ENCODE measurements around the gene SYNE2. TPM values are rescaled to one million over a fixed set of nuclear protein-coding genes. Genes with fewer than 3 reads are reported as not detected.
"Not testable (repeated sequence)": the region's sequence is repeated elsewhere in the genome, so short reads cannot be mapped to it uniquely, and the experiment has no call there.

SYNE2 gene
- total and polyA plus RNA-seq, 4 experiments from 2014 or later: 14.2 to 280 (median 189) TPM

DNA sequence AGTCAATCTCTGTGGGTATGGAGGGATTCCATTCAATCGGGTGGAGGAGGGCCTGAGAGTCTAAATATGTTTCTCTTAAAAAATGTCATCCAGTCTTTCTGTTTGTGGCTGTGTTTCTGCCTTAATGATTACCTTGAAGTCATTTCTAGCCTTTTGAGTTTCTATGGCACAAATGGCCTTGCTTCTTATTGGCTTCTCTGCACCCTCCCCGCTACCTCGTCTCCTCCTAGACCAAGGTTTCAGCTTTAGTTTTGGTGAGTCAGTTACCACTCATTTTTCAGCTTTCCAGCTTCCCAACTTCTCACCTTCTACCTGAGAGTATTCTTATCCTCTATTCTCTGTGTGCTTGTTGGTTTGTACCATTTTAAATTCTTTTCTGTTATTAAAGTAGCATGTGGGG lies 159.2 kb downstream of the SYNE2 start:
- POLR2A ChIA-PET (ENCODE audit: partially characterized antibody): interaction anchor here (0.6 kb wide), 1 partner anchor 1400 kb away, joined by 3 read pairs; no protein-coding TSS in a partner anchor
- Mint-ChIP-seq H3K9me3 (peaks cover 0 to 8% (median 4%) of the 10 kb centered on the region in 8 donors), H3K4me3 (no peak overlapping the region), H3K4me1 (peaks cover 0 to 2% (median under 1%) of the 10 kb centered on the region in 4 donors), H3K27ac (peak overlapping the region in 2 of 7 donors; percentile 8 to 43), H3K27me3 (no peaks in the 10 kb centered on the region), H3K36me3 (peaks cover 63 to 71% of the 10 kb centered on the region in 2 donors)
- intact Hi-C loops (cut with micrococcal nuclease): no loop called here
- no peak for DNase-seq
- H3K4me1 ChIP-seq (ENCODE audit: insufficient read depth, low read length): no peaks in the 10 kb centered on the region
- peaks cover 14% of the 10 kb centered on the region for H3K36me3 ChIP-seq (ENCODE audit: insufficient read depth, low read length)
- H3K4me3 ChIP-seq (ENCODE audit: low read length in 2 of 2): no peak overlapping the region
- H3K27ac ChIP-seq (ENCODE audit: low read depth, low read length): no peak overlapping the region
- H3K9me3 ChIP-seq (ENCODE audit: control insufficient read depth in 1 of 2, low read length in 2 of 2): peaks cover 0 to 5% of the 10 kb centered on the region in 2 donors
- H3K27me3 ChIP-seq (ENCODE audit: insufficient read depth, low read length): no peaks in the 10 kb centered on the region
- CTCF ChIA-PET (ENCODE audit: partially characterized antibody): interaction anchor here (1.5 kb wide), 1 partner anchor 212 kb away, joined by 3 read pairs; no protein-coding TSS in a partner anchor

DNA sequence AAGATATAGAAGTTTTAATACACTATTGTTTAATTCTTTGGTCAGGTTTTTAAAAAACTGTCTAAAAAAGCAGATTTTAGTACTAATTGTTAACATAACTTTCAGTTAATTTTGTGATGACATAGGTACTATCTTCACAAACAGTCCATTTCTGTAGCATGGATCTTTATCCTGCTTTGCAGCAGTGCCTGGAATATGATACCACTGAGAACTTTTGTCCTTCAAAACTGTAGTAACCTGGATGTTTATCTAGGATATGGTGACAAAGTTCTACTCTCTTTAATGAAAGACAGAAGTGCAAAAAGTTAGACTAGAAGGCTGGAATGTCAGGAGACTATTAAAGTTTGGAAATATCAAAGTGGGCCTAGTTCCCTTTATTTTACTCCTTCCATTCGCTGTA lies 159.9 kb downstream of the SYNE2 start:
- Mint-ChIP-seq H3K9me3 (peaks cover 0 to 8% (median 4%) of the 10 kb centered on the region in 8 donors), H3K36me3 (peaks cover 60 to 71% of the 10 kb centered on the region in 2 donors), H3K4me1 (peaks cover 0 to 2% (median under 1%) of the 10 kb centered on the region in 4 donors), H3K27me3 (no peaks in the 10 kb centered on the region), H3K27ac (no peak overlapping the region), H3K4me3 (no peak overlapping the region)
- no peak for DNase-seq
- H3K4me1 ChIP-seq (ENCODE audit: insufficient read depth, low read length): no peaks in the 10 kb centered on the region
- H3K36me3 ChIP-seq (ENCODE audit: insufficient read depth, low read length): peaks cover 13% of the 10 kb centered on the region
- H3K9me3 ChIP-seq (ENCODE audit: control insufficient read depth in 1 of 2, low read length in 2 of 2): peaks cover 0 to 5% of the 10 kb centered on the region in 2 donors
- no peak overlapping the region for H3K4me3 ChIP-seq (ENCODE audit: low read length in 2 of 2)
- ChIA-PET CTCF (ENCODE audit: partially characterized antibody) (no interaction called here), POLR2A (ENCODE audit: partially characterized antibody) (interaction anchor here (0.6 to 0.8 kb wide), 2 partner anchors 172 to 180 kb away, joined by 3 read pairs; no protein-coding TSS in a partner anchor)
- no peak overlapping the region for H3K27ac ChIP-seq (ENCODE audit: low read depth, low read length)
- H3K27me3 ChIP-seq (ENCODE audit: insufficient read depth, low read length): no peaks in the 10 kb centered on the region
- intact Hi-C loops (cut with micrococcal nuclease): no loop called here

DNA sequence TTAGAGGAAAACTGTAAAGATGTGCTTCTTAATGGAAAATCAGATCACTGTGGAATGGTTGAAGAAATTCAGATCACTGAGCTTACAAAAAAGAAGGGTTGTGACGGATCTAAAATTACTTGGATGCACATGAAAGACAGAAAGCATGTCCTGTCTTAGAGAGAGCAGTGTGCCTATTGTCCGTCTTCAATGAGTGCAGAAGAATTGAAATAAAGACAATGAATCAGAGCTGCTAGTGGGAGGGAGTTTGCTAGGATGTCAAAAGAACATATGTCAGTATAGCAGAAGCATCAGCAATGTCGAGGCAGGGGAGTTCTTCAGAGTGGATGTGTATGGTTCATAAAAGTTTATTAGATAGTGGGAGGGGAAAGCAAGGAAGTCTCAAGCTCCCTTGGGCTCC lies 172.7 kb downstream of the SYNE2 start:
- no peak for DNase-seq
- Mint-ChIP-seq H3K4me3 (no peak overlapping the region), H3K36me3 (peaks cover 65 to 83% of the 10 kb centered on the region in 2 donors), H3K27me3 (no peaks in the 10 kb centered on the region), H3K27ac (no peak overlapping the region), H3K9me3 (no peaks in the 10 kb centered on the region), H3K4me1 (peaks cover 0 to 2% (median under 1%) of the 10 kb centered on the region in 4 donors)
- Histone ChIP-seq H3K36me3 (ENCODE audit: insufficient read depth, low read length) (peaks cover 63% of the 10 kb centered on the region), H3K9me3 (ENCODE audit: control insufficient read depth in 1 of 2, low read length in 2 of 2) (no peaks in the 10 kb centered on the region), H3K27ac (ENCODE audit: low read depth, low read length) (no peak overlapping the region), H3K4me1 (ENCODE audit: insufficient read depth, low read length) (no peaks in the 10 kb centered on the region), H3K27me3 (ENCODE audit: insufficient read depth, low read length) (no peaks in the 10 kb centered on the region), H3K4me3 (ENCODE audit: low read length in 2 of 2) (no peak overlapping the region)
- POLR2A ChIA-PET (ENCODE audit: partially characterized antibody): no interaction called here
- intact Hi-C loops (cut with micrococcal nuclease): no loop called here
- CTCF ChIA-PET (ENCODE audit: partially characterized antibody): interaction anchor here (1.2 kb wide), 1 partner anchor 184 kb away, joined by 3 read pairs; no protein-coding TSS in a partner anchor

DNA sequence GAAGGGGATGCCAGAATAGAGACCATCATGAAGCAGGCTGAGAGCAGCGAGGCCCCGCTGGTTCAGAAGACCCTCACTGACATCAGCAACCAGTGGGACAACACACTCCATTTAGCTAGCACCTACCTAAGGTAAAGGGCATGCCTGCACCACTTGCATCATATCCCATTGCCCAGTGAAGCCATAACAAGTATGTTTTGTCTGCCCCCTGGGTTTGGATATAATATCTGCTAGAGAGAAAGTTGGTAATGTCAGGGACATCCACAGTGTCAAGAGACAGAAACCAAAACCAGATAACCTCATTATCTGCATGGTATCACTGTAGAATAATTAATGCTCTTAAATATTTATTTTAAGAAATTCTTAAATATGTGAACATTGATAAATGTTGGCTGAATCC lies 173.8 kb downstream of the SYNE2 start:
- Mint-ChIP-seq H3K4me1 (peaks cover 0 to 2% (median under 1%) of the 10 kb centered on the region in 4 donors), H3K27ac (peak overlapping the region in 1 of 7 donors; percentile 4), H3K9me3 (peaks cover 0 to 2% (median 0%) of the 10 kb centered on the region in 8 donors), H3K36me3 (peaks cover 67 to 84% of the 10 kb centered on the region in 2 donors), H3K4me3 (no peak overlapping the region), H3K27me3 (no peaks in the 10 kb centered on the region)
- no peaks in the 10 kb centered on the region for H3K27me3 ChIP-seq (ENCODE audit: insufficient read depth, low read length)
- no peak overlapping the region for H3K27ac ChIP-seq (ENCODE audit: low read depth, low read length)
- no peak for DNase-seq
- H3K4me3 ChIP-seq (ENCODE audit: low read length in 2 of 2): no peak overlapping the region
- H3K36me3 ChIP-seq (ENCODE audit: insufficient read depth, low read length): peaks cover 60% of the 10 kb centered on the region
- no peaks in the 10 kb centered on the region for H3K9me3 ChIP-seq (ENCODE audit: control insufficient read depth in 1 of 2, low read length in 2 of 2)
- POLR2A ChIA-PET (ENCODE audit: partially characterized antibody): no interaction called here
- CTCF ChIA-PET (ENCODE audit: partially characterized antibody): no interaction called here
- intact Hi-C loops (cut with micrococcal nuclease): no loop called here
- no peaks in the 10 kb centered on the region for H3K4me1 ChIP-seq (ENCODE audit: insufficient read depth, low read length)

DNA sequence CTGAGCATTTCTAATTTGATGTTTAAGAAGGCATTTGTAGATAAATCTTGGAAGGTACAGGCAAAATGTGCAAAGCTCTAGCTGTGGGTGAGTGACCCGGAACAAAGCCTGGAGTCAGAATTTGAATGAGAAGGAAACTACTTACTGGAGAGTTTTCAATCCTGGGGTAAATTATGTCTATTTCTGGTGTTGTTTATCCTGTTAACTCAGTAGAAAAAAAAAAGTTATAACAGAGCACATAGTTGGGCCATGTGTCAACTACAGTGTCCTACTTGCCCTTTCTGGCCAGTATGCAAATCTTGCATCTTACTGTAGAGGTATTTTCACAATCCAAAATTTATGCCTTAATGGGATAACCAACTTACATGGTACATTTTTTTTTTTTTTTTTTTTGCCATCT lies 182.3 kb downstream of the SYNE2 start:
- Mint-ChIP-seq H3K4me1 (peaks cover 0 to 6% (median 4%) of the 10 kb centered on the region in 4 donors), H3K27me3 (no peaks in the 10 kb centered on the region), H3K9me3 (peaks cover 0 to 2% (median 0%) of the 10 kb centered on the region in 8 donors), H3K27ac (no peak overlapping the region), H3K36me3 (peaks cover 53 to 63% of the 10 kb centered on the region in 2 donors), H3K4me3 (no peak overlapping the region)
- Histone ChIP-seq H3K4me1 (ENCODE audit: insufficient read depth, low read length) (no peaks in the 10 kb centered on the region), H3K27ac (ENCODE audit: low read depth, low read length) (no peak overlapping the region), H3K27me3 (ENCODE audit: insufficient read depth, low read length) (no peaks in the 10 kb centered on the region), H3K36me3 (ENCODE audit: insufficient read depth, low read length) (peaks cover 29% of the 10 kb centered on the region), H3K9me3 (ENCODE audit: control insufficient read depth in 1 of 2, low read length in 2 of 2) (no peaks in the 10 kb centered on the region), H3K4me3 (ENCODE audit: low read length in 2 of 2) (no peak overlapping the region)
- ChIA-PET POLR2A (ENCODE audit: partially characterized antibody) (no interaction called here), CTCF (ENCODE audit: partially characterized antibody) (no interaction called here)
- intact Hi-C loops (cut with micrococcal nuclease): no loop called here
- no peak for DNase-seq

DNA sequence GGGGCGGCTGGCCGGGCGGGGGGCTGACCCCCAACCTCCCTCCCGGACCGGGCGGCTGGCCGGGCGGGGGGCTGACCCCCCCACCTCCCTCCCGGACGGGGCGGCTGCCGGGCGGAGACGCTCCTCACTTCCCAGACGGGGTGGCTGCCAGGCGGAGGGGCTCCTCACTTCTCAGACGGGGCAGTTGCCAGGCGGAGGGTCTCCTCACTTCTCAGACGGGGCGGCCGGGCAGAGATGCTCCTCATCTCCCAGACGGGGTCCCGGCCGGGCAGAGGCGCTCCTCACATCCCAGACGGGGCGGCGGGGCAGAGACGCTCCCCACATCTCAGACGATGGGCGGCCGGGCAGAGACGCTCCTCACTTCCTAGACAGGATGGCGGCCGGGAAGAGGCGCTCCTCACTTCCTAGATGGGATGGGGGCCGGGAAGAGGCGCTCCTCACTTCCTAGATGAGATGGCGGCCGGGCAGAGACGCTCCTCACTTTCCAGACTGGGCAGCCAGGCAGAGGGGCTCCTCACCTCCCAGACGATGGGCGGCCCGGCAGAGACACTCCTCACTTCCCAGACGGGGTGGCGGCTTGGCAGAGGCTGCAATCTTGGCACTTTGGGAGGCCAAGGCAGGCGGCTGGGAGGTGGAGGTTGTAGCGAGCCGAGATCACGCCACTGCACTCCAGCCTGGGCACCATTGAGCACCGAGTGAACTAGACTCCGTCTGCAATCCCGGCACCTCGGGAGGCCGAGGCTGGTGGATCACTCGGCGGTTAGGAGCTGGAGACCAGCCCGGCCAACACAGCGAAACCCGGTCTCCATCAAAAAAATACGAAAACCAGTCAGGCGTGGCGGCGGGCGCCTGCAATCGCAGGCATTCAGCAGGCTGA lies 185.3 kb downstream of the SYNE2 start:
- peaks cover 0 to 11% (median 2%) of the 10 kb centered on the region in 8 donors for H3K9me3 Mint-ChIP-seq
- H3K36me3 ChIP-seq (ENCODE audit: insufficient read depth, low read length); POLR2A ChIA-PET (ENCODE audit: partially characterized antibody); DNase-seq; H3K27me3 Mint-ChIP-seq; CTCF ChIA-PET (ENCODE audit: partially characterized antibody); H3K9me3 ChIP-seq (ENCODE audit: control insufficient read depth in 1 of 2, low read length in 2 of 2); H3K27ac ChIP-seq (ENCODE audit: low read depth, low read length); H3K4me3 ChIP-seq (ENCODE audit: low read length in 2 of 2); H3K4me1 ChIP-seq (ENCODE audit: insufficient read depth, low read length); intact Hi-C loops (cut with micrococcal nuclease); H3K27me3 ChIP-seq (ENCODE audit: insufficient read depth, low read length); H3K4me3 Mint-ChIP-seq: not testable (repeated sequence)
- H3K27ac Mint-ChIP-seq: peak overlapping the region in 2 of 7 donors; percentile 60 to 62
- H3K4me1 Mint-ChIP-seq: peaks cover 0 to 12% (median 8%) of the 10 kb centered on the region in 4 donors
- H3K36me3 Mint-ChIP-seq: peaks cover 60 to 62% of the 10 kb centered on the region in 2 donors

DNA sequence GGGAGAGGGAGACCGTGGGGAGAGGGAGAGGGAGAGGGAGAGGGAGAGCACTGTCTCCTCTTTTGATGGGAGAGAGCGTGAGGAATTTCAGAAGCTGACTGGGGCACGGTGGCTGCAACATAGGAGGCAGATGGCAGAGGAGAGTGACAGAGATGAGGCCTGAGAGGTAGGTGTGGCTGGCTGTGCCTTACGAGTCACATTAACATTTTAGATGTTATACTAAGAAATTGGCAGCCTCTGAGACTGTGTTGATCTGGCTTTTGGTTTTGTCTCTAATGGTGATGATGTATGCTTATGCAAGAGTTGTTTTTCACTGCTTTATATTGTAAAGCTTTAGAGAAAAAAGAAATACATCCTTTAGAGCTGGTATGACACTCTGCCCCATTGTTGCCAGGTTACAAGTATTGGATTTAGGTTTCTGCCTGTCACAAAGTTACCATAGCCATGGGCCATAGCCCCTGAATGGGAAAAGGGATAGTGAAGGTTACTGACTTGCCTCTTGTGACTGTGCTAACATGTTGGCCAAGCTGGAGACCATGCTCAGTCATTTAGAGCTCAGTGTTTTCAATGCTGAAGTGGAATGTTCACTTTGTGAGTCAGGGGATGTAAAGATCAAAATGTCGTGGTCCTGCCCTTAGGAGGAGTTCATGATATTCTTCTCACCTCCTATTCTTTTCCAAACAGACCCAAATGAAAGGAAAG lies 186.2 kb downstream of the SYNE2 start:
- Histone ChIP-seq H3K4me1 (ENCODE audit: insufficient read depth, low read length) (no peaks in the 10 kb centered on the region), H3K9me3 (ENCODE audit: control insufficient read depth in 1 of 2, low read length in 2 of 2) (no peaks in the 10 kb centered on the region), H3K27ac (ENCODE audit: low read depth, low read length) (no peak overlapping the region), H3K36me3 (ENCODE audit: insufficient read depth, low read length) (peaks cover 10% of the 10 kb centered on the region), H3K4me3 (ENCODE audit: low read length in 2 of 2) (no peak overlapping the region), H3K27me3 (ENCODE audit: insufficient read depth, low read length) (no peaks in the 10 kb centered on the region)
- ChIA-PET POLR2A (ENCODE audit: partially characterized antibody) (no interaction called here), CTCF (ENCODE audit: partially characterized antibody) (no interaction called here)
- intact Hi-C loops (cut with micrococcal nuclease): no loop called here
- Mint-ChIP-seq H3K36me3 (peaks cover 61 to 66% of the 10 kb centered on the region in 2 donors), H3K9me3 (peaks cover 0 to 15% (median 2%) of the 10 kb centered on the region in 8 donors), H3K4me3 (no peak overlapping the region), H3K27me3 (no peaks in the 10 kb centered on the region), H3K4me1 (peaks cover 0 to 12% (median 8%) of the 10 kb centered on the region in 4 donors), H3K27ac (peak overlapping the region in 3 of 7 donors; percentile 18 to 62 (median 48))
- DNase-seq: no peak
